K562 (cell line): Measurements from ENCODE around the gene ATRN. TPM values are rescaled to one million over a fixed set of nuclear protein-coding genes. Genes with fewer than 3 reads are reported as not detected.

Source experiments
- ATAC-seq: fragments of 200-7000 bp; cut with Tn5 transposase; 3 replicates; pipeline ENCODE4 v1.9.1; 2020; ENCODE audit warnings: moderate library complexity
- BruUV-seq: library from RNA; stranded (reverse); fragments of 400-500 nt; replicated peaks from 2 replicates; lab custom pipeline; 2021; lab: Mats Ljungman, UMichigan
- CTCF ChIA-PET: fragments of 300-600 bp; formaldehyde crosslinking; extraction: SDS; loops from one replicate; lab custom pipeline; 2021; ENCODE audit warnings: low intra/inter-chr PET ratio; lab: Yijun Ruan, JAX
- POLR2A ChIA-PET: fragments of 300-600, 350-650 bp; sonication (Branson Sonifier 250); formaldehyde crosslinking; extraction: SDS; loops from one replicate; lab custom pipeline; 2021; ENCODE audit warnings: antibody characterized with exemption, inconsistent platforms; lab: Yijun Ruan, JAX
- DNase-seq, 4 experiments: peaks; one replicate each; pipeline versions ENCODE4 v3.0.0 to v3.0.0-alpha.2; 2011 to 2018; ENCODE audit warnings: low spot score in 3 of 4, mixed read lengths in 3 of 4; ENCODE audit errors: extremely low read depth in 1 of 4
- FAIRE-seq: peaks from 2 replicates; lab custom pipeline; 2011; peaks lifted over from hg19 to GRCh38; lab: Jason Lieb, UNC
- H2AFZ ChIP-seq: 2 replicates; pipeline ENCODE4 v1.6.0; 2011; ENCODE audit warnings: low read depth, low read length, control low read depth, inconsistent platforms
- H3K27ac ChIP-seq: fragments of 200-600 bp; 3 replicates; pipeline ENCODE4 v1.8.0; 2011; ENCODE audit warnings: low read depth, mild to moderate bottlenecking, control low read depth, inconsistent platforms, low read length, moderate library complexity, mixed read lengths; ENCODE audit errors: extremely low read depth
- H3K27me3 ChIP-seq, 2 experiments: fragments of 300-600 bp in 1 of 2; 2 replicates in 1 of 2; 3 replicates in 1 of 2; pipeline versions ENCODE4 v1.6.0 to v1.8.0; 2011; ENCODE audit warnings: inconsistent platforms in 2 of 2, low read length in 2 of 2, mild to moderate bottlenecking in 1 of 2, mixed read lengths in 1 of 2, moderate library complexity in 1 of 2; ENCODE audit not compliant: control insufficient read depth in 2 of 2, insufficient read depth in 2 of 2
- H3K36me3 ChIP-seq: fragments of 300-600 bp; 3 replicates; pipeline ENCODE4 v1.8.0; 2011; ENCODE audit warnings: mild to moderate bottlenecking, low read length, inconsistent platforms; ENCODE audit not compliant: control insufficient read depth, insufficient read depth
- H3K4me1 ChIP-seq, 2 experiments: fragments of 200-600 bp in 1 of 2; replicated peaks in 1 of 2; 2 replicates in 1 of 2; 3 replicates in 1 of 2; pipeline versions ENCODE4 v1.5.1 to v1.8.0; 2011; ENCODE audit warnings: inconsistent platforms in 2 of 2, low read length in 2 of 2, mild to moderate bottlenecking in 1 of 2, mixed read lengths in 1 of 2, moderate library complexity in 1 of 2; ENCODE audit not compliant: control insufficient read depth in 2 of 2, insufficient read depth in 2 of 2
- H3K4me2 ChIP-seq: 2 replicates; pipeline ENCODE4 v1.6.1; 2011; ENCODE audit warnings: low read length, control low read depth, inconsistent platforms, mixed read lengths; ENCODE audit not compliant: insufficient read depth
- H3K4me3 ChIP-seq: fragments of 200-600 bp; sonication (generic), shearing (Covaris generic); 2 replicates; pipeline ENCODE4 v1.5.1; 2016; ENCODE audit warnings: control low read depth, inconsistent platforms
- H3K79me2 ChIP-seq: fragments of 200-600 bp; 3 replicates; pipeline ENCODE4 v1.8.0; 2011; ENCODE audit warnings: low read length, inconsistent platforms; ENCODE audit not compliant: control insufficient read depth, insufficient read depth
- H3K9ac ChIP-seq, 2 experiments: 2 replicates each; pipeline versions ENCODE4 v1.6.0 to v1.6.1; 2011; ENCODE audit warnings: low read depth in 2 of 2, low read length in 2 of 2, control low read depth in 1 of 2, inconsistent platforms in 1 of 2, mild to moderate bottlenecking in 1 of 2, mixed read lengths in 1 of 2; ENCODE audit not compliant: insufficient read depth in 1 of 2
- H3K9me1 ChIP-seq: one replicate; pipeline ENCODE4 v1.6.0; 2011; ENCODE audit warnings: inconsistent platforms, mild to moderate bottlenecking, low read length, moderate library complexity; ENCODE audit not compliant: control insufficient read depth, insufficient read depth
- H3K9me3 ChIP-seq: replicated peaks from 2 replicates; pipeline ENCODE4 v1.5.1; 2011; ENCODE audit warnings: low read depth, low read length, inconsistent platforms; ENCODE audit not compliant: control insufficient read depth, insufficient read depth
- H4K20me1 ChIP-seq: replicated peaks from 2 replicates; pipeline ENCODE4 v1.6.1; 2011; ENCODE audit warnings: low read length, inconsistent platforms, mixed read lengths; ENCODE audit not compliant: control insufficient read depth, insufficient read depth
- FOXM1 ChIP-seq, 2 experiments: fragments of 450-650 bp in 1 of 2; sonication (generic) in 1 of 2; formaldehyde crosslinking in 1 of 2; IDR thresholded peaks; 2 replicates each; pipeline versions ENCODE4 v1.6.1 to v1.9.0; 2017 to 2022; ENCODE audit warnings: low read depth in 2 of 2, mild to moderate bottlenecking in 2 of 2, missing genetic modification reagents in 1 of 2, moderate library complexity in 1 of 2
- GTF2A2 ChIP-seq: IDR thresholded peaks from 2 replicates; pipeline ENCODE4 v1.6.1; 2016; ENCODE audit warnings: mild to moderate bottlenecking, missing genetic modification characterization, missing compliant biosample characterization
- GTF2F1 ChIP-seq: IDR thresholded peaks from 2 replicates; pipeline ENCODE4 v1.6.1; 2011; ENCODE audit warnings: low read depth, low read length, improper control_type of control experiment
- KLF10 ChIP-seq: fragments of 250-450 bp; sonication (Bioruptor Pico); IDR thresholded peaks from 2 replicates; pipeline ENCODE4 v1.6.1; 2021; ENCODE audit warnings: matching md5 sums
- NCOA6 ChIP-seq: fragments of 450-650 bp; IDR thresholded peaks from 2 replicates; pipeline ENCODE4 v1.6.1; 2017; ENCODE audit warnings: mild to moderate bottlenecking
- NEUROD1 ChIP-seq: fragments of 150-350 bp; IDR thresholded peaks from 2 replicates; pipeline ENCODE4 v1.6.1; 2014; ENCODE audit warnings: borderline replicate concordance, low read length, low read depth; ENCODE audit not compliant: partially characterized antibody
- SLC30A9 ChIP-seq: fragments of 250-450 bp; sonication (Bioruptor Pico); IDR thresholded peaks from 2 replicates; pipeline ENCODE4 v1.8.0; 2022; ENCODE audit warnings: mild to moderate bottlenecking, moderate library complexity
- ZNF134 ChIP-seq: fragments of 250-450 bp; sonication (Bioruptor Pico); conservative IDR thresholded peaks from 2 replicates; pipeline ENCODE4 v1.4.0; 2020
- ZNF77 ChIP-seq: fragments of 250-450 bp; sonication (Bioruptor Pico); IDR thresholded peaks from 2 replicates; pipeline ENCODE4 v1.5.0; 2020
- ZNF830 ChIP-seq: fragments of 250-450 bp; sonication (Bioruptor Pico); IDR thresholded peaks from 2 replicates; pipeline ENCODE4 v1.5.0; 2021; ENCODE audit warnings: mild to moderate bottlenecking
- WGBS: fragments of 100-300 bp; shearing (Covaris generic); methylation state at CpG from one replicate; pipeline ENCODE4 v1.1.6; 2016; ENCODE audit warnings: low coverage, mixed read lengths; ENCODE audit not compliant: insufficient coverage; ENCODE audit errors: missing lambda C conversion rate; 5-methylcytosine and 5-hydroxymethylcytosine counted together
- in situ Hi-C: fragments of 300-500 bp; cut with MboI; formaldehyde crosslinking; loops from 4 replicates; pipeline ENCODE4 v1.15.0; 2018; ENCODE audit warnings: inconsistent platforms, mixed read lengths
- intact Hi-C: fragments of 100-400 bp; cut with micrococcal nuclease; formaldehyde crosslinking; loops from 2 replicates; pipeline ENCODE4 v1.14.2; 2022
- polyA plus RNA-seq, 8 experiments: library from polyadenylated mRNA; depleted of rRNA in 4 of 8; stranded (reverse) in 5 of 8; unstranded in 3 of 8; fragments of >200 nt; fragmentation: Nextera tagmentation in 2 of 8; fragmentation: Illumina TruSeq in 1 of 8; extraction: Ambion mirVana in 2 of 8; extraction: Trizol in 1 of 8; gene quantifications; 2 replicates each; pipeline versions ENCODE4 v1.2.1 to v1.2.3, GENCODE V29; 2011 to 2014; ENCODE audit warnings: inconsistent platforms in 1 of 8, missing spikeins in 1 of 8
- total RNA-seq, 7 experiments: library from RNA; depleted of rRNA in 6 of 7; stranded (reverse); fragments of >200 nt in 6 of 7; fragmentation: Illumina TruSeq in 2 of 7; extraction: Trizol in 2 of 7; gene quantifications; 2 replicates each; pipeline versions ENCODE4 v1.2.1 to v1.2.3, GENCODE V29; 2011 to 2021; ENCODE audit warnings: low replicate concordance in 1 of 7

ATRN gene
- total and polyA plus RNA-seq, 9 of the 15 experiments (the other 6 are each of a cell fraction or from before 2014, with no cell fraction given) = 0.69 to 16.5 (median 7.6) TPM

- WGBS = 37% methylated on average over 3 of the region's 4 CpGs
- no peak for ATAC-seq
- H3K4me3 ChIP-seq = no peak overlapping the region
- no peaks in the 10 kb centered on the region for H3K9me3 ChIP-seq
- no peaks in the 10 kb centered on the region for H3K79me2 ChIP-seq
- in situ Hi-C loops = no loop called here
- no peak overlapping the region for H2AFZ ChIP-seq
- CTCF ChIA-PET = no interaction called here
- TF ChIP-seq SLC30A9 (no peak), ZNF830 (CRISPR knock-in tag) (no peak), ZNF77 (no peak), NEUROD1 (no peak), KLF10 (no peak), ZNF134 (CRISPR knock-in tag) (no peak), NCOA6 (no peak), GTF2F1 (no peak), GTF2A2 (tag) (no peak), FOXM1 (IDR thresholded peaks at IDR 0.05; ENCODE audit: low read depth) (no peak), FOXM1 (CRISPR knock-in tag; IDR thresholded peaks at IDR 0.05; ENCODE audit: low read depth) (no peak)
- TF ChIP-seq, all 486 proteins: peak for 0
- H3K4me1 ChIP-seq = peaks cover 4 to 13% of the 10 kb centered on the region in 2 experiments; a peak in 4 of 5 replicates
- no peaks in the 10 kb centered on the region for H3K27me3 ChIP-seq
- no peak overlapping the region for H3K27ac ChIP-seq
- no peak for DNase-seq
- no peaks in the 10 kb centered on the region for H3K9me1 ChIP-seq
- no peak overlapping the region for H3K9ac ChIP-seq
- intact Hi-C loops = no loop called here
- no TSS peak for BruUV-seq
- POLR2A ChIA-PET = interaction anchor here (1.1 kb wide), 1 partner anchor 12 kb away, joined by 3 read pairs; no protein-coding TSS in a partner anchor
- no peak for FAIRE-seq
- no peaks in the 10 kb centered on the region for H4K20me1 ChIP-seq
- H3K4me2 ChIP-seq = no peak overlapping the region
- H3K36me3 ChIP-seq = no peaks in the 10 kb centered on the region
These were observed 6.7 kb upstream of the ATRN start for GRCh38 chr20:3464166-3464565.
